ENCODE measurements around the gene SMAD5.

DNA sequence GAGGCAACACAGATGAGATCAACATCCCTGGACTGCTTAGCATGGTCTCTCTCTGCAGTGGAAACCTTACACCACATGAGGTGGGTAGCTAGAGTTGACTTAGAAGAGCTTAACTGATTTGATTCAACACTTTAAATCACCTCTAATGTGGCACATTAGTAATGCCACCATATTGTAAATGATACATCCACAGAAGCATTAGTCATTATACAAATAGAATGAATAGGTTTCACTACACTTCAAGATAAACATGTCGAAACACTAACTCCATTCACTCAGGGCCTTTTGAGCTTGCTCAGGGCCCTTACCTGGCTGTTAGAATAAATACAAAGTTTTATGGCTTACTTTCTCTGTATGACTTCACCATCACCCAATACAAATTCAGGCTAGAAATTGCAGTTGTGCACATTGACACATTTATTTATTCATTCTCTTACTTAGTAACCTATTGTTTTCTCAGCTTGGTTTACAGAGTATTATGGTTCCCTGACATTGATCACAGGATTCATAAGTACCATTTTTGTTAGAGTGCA, 9.3 kb upstream of the SMAD5 start:
- no peak for TF ChIP-seq EZH2 (IDR thresholded peaks at IDR 0.05)
- no peak for TF ChIP-seq POLR2AphosphoS5 (IDR thresholded peaks at IDR 0.05; ENCODE audit: borderline replicate concordance, low read depth, low read length)
- no peak for TF ChIP-seq FOXP2 (optimal IDR thresholded peaks at IDR 0.05; ENCODE audit: control extremely low read depth, extremely low read length, insufficient read depth)
